NCI-H2196 (cell line): ENCODE measurements around the gene RHBDL3.

Experiments used
- DNase-seq: peaks from one replicate; lab custom pipeline; 2025; ENCODE audit not compliant: unreplicated experiment; lab: John Stamatoyannopoulos, UW

The RHBDL3 gene

DNA sequence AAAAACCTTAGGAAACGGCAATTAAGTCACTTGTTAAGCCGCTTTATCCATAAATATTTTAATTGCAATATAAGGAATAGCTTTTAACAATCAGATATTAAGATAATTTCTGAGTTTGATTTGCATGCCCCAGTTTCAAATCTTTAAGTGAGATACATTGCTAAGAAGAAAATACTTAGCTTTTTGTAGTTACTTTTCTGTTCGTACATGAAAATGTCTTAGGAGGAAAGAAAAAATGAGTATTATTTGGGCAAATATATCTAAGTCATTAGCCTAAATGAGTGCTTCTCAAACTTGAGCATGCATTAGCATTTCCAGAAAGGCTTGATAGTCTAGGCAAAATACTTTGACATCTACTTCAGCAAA is 90.7 kb downstream of the RHBDL3 start:
- no peak for DNase-seq

DNA sequence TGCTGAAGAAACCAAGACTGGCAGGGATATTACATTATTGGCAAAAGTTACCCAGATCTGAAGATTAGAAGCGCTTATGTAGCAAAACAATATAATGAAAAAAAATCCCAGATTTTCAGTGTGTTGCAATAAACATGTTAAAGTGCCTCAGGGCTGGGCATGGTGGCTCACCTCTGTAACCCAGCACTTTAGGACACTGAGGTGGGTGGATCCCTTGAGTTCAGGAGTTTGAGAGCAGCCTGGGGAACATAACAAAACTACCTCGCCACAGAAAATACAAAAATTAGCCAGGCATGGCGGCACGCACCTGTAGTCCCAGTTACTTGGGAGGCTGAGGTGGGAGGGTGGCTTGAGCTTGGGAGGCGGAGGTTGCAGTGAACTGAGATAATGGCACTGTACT is 91.1 kb downstream of the RHBDL3 start:
- DNase-seq = no peak

DNA sequence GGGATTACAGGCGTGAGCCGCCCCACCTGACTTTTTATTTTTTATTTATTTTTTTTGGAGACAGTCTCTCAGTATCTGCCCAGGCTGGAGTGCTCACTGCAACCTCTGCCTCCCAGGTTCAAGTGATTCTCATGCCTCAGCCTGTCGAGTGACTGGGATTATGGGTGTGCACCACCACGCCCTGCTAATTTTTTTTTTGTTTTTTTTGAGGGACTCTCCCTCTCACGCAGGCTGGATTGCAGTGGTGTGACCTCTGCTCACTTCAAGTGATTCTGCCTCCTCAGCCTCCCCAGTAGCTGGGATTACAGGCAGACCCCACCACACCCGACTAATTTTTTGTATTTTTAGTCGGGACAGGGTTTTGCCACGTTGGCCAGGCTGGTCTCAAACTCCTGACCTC is 92.0 kb downstream of the RHBDL3 start:
- no peak for DNase-seq

DNA sequence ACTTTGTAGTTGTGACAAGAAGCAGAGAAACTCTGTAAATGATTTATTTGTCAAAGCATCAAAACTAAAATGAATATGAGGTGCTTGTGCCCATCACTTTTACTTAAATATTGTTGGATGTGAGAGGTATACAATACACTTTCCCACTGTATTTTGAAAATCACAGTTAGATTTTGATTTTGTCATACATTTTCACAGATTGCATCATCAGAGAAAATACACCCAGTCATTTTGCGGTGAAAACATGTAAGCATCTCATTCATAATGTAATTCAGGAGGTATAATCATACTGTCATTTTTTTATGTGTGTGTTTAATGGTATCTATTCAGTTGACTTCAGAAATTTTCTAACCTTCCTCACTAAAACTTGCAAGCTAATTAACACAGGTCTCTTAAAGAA is 95.6 kb downstream of the RHBDL3 start:
- DNase-seq = no peak

DNA sequence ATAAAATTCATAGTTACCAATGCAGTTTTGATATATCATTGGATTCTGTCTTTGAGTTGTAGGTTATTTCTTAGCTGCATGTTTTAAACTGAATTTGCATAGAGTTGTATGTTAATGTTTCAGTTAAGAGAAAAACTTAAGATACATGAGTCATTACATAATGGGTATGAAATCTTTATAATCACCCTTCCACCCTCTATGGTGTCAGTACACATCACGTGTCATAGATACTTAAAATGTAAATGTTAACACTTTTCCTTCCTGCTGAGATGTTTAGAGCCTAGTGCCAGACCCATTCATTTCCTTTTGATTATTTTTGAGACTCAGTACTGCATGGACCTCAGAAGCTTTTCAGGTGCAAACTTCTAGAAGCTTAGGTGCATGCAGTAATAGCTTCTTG is 104.8 kb downstream of the RHBDL3 start:
- DNase-seq = no peak
